NOMO-1 treated with DMSO at 0.1 percent for 48 hours (cell line): ENCODE results near the gene COX7B2.

Experiments
- DNase-seq: peaks from one replicate; lab custom pipeline; 2025; ENCODE audit not compliant: unreplicated experiment; lab: John Stamatoyannopoulos, UW

The COX7B2 gene, protein sequence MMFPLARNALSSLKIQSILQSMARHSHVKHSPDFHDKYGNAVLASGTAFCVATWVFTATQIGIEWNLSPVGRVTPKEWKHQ

GRCh38 chr4:46909078-46909477, at the start of gene COX7B2:
Gene COX7B2, minus strand, starts transcription at chr4:46909245. Its CDS starts 174,053 bp downstream, at chr4:46735192.
- no peak for DNase-seq

DNA sequence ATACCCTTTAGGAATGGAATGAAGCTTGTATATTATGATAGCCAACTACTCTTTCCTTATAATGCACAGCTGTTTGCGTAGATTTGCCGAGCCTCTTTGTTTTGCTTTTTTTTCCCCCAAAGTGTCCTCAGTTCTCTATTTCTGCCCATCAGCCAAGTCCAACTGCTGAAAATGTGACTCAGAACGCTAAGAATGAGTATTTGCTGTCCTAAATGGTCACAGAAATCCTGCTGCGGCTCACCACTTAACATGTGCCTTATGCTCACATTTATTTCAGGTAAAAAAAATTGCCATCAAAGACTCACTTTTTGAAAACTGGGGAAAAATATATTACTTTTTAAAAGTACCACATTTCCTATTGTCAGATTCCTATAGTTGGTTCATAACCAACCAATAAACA, 47.4 kb upstream of the COX7B2 start:
- no peak for DNase-seq

DNA sequence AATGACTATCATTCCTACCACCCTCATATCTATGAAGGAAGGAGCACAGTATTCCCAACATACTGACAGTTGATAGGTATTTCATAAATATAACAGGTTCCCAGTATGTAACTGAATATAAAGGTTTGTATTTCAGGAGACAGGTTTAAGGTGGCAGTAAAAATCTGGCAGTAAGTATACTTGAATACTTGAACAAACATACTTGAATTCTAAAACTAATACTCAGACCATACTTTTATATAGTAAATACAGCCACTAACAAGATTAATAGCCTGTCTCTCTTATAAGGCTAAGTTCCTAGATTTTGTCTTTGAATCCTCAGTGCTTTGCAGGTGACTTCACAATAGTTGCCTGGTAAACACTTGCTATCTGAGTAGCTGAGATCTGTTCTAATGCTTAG, 46.6 kb upstream of the COX7B2 start:
- DNase-seq = no peak

GRCh38 chr4:46954643-46955042, 45.6 kb upstream of the COX7B2 start:
- no peak for DNase-seq

- no peak for DNase-seq
These were observed 44.5 kb upstream of the COX7B2 start for GRCh38 chr4:46953564-46953963.

GRCh38 chr4:46952451-46952850, 43.4 kb upstream of the COX7B2 start:
- DNase-seq = no peak

GRCh38 chr4:46950826-46951225, 41.8 kb upstream of the COX7B2 start:
- DNase-seq = no peak

GRCh38 chr4:46949822-46950221, 40.8 kb upstream of the COX7B2 start:
- DNase-seq = no peak

DNA sequence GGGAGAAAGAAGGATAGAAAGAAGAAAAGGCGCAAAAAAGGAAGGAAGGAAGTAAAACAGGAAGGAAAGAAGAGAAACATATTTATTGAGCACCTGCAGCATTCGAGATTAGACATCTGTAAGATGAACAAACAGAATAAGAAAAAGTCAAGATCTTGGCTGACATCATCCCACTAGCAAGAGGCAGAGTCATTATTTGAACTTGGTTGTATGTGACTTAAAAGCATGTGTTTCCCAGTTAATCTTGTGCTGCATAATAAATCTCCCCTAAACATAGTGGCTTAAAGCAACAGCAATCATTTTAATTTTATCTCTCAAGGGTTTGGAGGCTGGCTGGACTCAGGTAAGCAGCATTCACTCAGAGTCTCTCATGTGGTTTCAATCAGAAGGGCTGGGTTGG, 38.5 kb upstream of the COX7B2 start:
- DNase-seq = no peak

GRCh38 chr4:46946919-46947536, 38.0 kb upstream of the COX7B2 start:
- no peak for DNase-seq

DNA sequence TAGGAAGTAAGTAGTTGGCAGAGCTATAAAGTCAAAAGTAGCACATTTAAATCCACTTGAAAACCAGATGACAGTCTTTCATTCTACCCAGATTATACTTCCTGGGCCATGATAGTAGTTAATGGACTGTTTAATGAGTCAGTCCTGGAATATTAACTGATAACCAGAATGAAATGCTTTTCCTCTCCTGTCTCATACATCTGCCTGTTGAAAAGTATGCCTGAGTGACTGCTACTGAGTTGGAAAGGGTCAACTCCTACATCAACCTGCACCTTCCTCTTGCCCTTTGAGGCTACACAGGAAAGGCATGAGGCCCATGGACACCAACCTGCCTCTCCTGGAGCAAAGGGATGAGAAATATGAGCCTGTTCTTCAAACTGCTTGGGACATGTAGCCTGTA, 36.0 kb upstream of the COX7B2 start:
- DNase-seq = no peak

- no peak for DNase-seq
These were observed 35.3 kb upstream of the COX7B2 start for GRCh38 chr4:46944345-46944744.

DNA sequence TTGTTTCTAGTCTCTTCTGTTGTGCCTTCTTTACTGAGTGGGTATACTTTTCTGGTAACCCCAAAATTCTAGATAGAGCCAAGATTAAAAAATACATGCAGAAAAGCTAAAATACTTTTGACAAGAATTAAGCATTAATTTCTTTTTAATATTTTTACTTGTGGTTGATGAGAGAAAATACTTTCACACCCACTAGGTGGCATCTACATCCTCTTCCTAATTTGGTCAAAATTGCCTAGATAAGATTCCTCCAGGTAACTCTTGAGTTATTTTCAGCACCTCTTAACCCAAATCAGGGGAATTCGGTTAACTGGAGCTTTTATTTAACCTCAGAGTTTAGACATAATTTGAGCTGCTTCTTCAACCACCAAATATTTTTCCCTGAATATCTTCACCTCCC, 28.4 kb upstream of the COX7B2 start:
- peak; percentile 1 for DNase-seq

DNA sequence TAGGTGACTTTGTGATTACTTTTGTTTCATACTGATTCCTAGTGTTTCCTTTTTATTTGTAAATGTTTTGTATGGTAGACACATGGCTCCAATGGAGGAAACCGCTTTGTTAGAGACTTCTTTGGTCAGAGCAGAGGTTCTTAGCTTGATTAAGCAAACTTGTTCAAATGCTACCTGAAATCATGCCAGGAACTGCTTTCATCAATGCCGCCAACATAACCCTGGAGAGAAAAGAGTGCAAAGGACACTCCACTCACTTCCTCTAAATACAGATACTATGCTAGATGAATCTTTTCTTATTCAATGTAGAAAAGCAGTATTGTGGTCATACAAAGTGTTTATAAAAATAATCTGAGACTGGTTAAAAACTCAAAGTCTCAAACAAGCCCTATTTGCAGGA, 25.7 kb upstream of the COX7B2 start:
- no peak for DNase-seq

- DNase-seq = no peak
These were observed 24.6 kb upstream of the COX7B2 start for GRCh38 chr4:46933686-46934085.

GRCh38 chr4:46931981-46932380, 22.9 kb upstream of the COX7B2 start:
- peak; percentile 51 for DNase-seq

DNA sequence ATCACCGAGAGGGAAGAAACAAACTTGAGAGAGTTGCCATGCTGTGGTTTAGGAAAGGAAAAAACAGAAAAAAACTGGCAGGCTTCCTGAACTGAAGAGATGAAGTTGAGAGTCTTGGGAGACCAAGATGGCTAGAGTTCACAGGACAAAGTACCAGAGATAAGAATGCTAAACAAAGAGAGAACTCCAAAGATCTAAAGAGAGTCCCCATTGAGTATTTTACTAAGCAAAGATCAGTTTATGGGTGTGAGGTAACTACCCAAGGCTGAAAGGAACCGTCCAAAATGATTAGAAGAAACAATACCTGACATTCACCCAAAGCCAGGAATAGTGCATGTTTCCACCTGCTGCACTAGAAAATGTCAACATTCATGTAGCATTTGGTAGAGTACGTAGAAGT, 21.8 kb upstream of the COX7B2 start:
- no peak for DNase-seq

- no peak for DNase-seq
These were observed 18.2 kb upstream of the COX7B2 start for GRCh38 chr4:46927201-46927600.

DNA sequence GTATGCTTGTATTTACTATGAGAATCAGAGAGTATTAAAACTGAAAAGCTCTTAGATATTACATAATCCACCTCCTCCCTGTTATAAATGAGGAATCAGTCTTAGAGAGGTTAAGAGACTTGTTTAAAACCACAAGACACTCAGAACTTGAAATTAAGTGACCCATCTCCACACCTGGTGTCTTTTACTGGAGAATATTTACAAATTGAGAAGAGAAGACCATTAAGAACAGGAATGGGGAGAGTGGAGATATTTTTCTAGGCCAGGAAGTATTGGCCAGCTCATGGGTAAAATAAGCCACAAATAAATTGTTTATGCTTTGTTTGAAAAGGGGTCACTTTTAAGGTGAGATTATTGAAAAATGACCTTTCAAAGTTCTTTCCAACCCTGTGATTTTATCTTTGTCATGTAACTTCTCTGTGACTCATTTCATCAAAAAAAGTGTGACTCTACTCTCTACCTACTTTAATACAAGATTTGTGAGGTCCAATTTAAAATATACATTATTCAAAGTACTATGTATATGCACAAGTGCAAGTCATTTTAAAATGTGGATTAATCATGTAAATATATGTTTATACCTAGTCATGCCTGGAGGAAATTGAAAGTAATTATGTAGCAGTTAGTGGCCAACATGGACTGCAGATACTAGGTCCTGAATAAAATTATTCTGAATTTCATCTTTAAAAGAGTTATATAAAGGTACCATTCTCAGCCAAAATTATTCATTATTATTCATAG, 15.9 kb upstream of the COX7B2 start:
- DNase-seq = no peak

GRCh38 chr4:46922205-46922604, 13.2 kb upstream of the COX7B2 start:
- DNase-seq = no peak

GRCh38 chr4:46908148-46908547, 897 bp downstream of the COX7B2 start:
- DNase-seq = no peak

GRCh38 chr4:46900082-46900481, 9.0 kb downstream of the COX7B2 start:
- DNase-seq = no peak

DNA sequence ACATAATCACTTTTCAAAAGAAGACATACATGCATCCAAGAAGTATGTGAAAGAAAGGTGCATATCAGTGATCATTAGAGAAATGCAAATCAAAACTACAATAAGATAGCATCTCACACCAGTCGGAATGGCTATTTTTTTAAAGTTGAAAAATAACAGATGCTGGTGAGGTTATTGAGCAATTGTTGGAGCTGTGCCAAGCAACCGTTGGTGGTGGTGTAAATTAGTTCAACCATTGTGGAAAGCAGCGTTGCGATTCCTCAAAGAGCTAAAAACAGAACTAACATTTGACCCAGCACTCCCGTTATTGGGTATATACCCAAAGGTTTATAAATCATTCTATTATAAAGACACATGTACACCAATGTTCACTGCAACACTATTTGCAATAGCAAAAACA, 14.2 kb downstream of the COX7B2 start:
- DNase-seq = peak; percentile 33
